NCI-H345 treated with DMSO at 0.1 percent for 48 hours (cell line): ENCODE results near the gene AGBL4.

ENCODE experiments used
- DNase-seq: peaks from one replicate; lab custom pipeline; 2025; ENCODE audit not compliant: unreplicated experiment; lab: John Stamatoyannopoulos, UW

The AGBL4 gene

GRCh38 chr1:49723662-49724061 is 300.1 kb downstream of the AGBL4 start:
- no peak for DNase-seq

- DNase-seq = no peak
Observed at GRCh38 chr1:49694251-49694827, 329.4 kb downstream of the AGBL4 start.

- DNase-seq = no peak
Observed at GRCh38 chr1:49686107-49686506, 337.6 kb downstream of the AGBL4 start.

GRCh38 chr1:49677706-49678105 is 346.0 kb downstream of the AGBL4 start:
- no peak for DNase-seq

GRCh38 chr1:49651136-49651535 is 372.6 kb downstream of the AGBL4 start:
- no peak for DNase-seq

GRCh38 chr1:49630156-49630555 is 393.6 kb downstream of the AGBL4 start:
- no peak for DNase-seq

- no peak for DNase-seq
Observed at GRCh38 chr1:49627781-49628180, 396.0 kb downstream of the AGBL4 start.

GRCh38 chr1:49626472-49626871 is 397.3 kb downstream of the AGBL4 start:
- DNase-seq = no peak

- no peak for DNase-seq
Observed at GRCh38 chr1:49622877-49623276, 400.9 kb downstream of the AGBL4 start.

GRCh38 chr1:49606082-49606481 is 417.7 kb downstream of the AGBL4 start:
- no peak for DNase-seq

- DNase-seq = peak; percentile 11
Observed at GRCh38 chr1:49597436-49597835, 426.3 kb downstream of the AGBL4 start.

GRCh38 chr1:49576327-49576901 is 447.3 kb downstream of the AGBL4 start:
- DNase-seq = no peak

- no peak for DNase-seq
Observed at GRCh38 chr1:49556676-49557234, 467.0 kb downstream of the AGBL4 start.

GRCh38 chr1:49552101-49552500 is 471.7 kb downstream of the AGBL4 start:
- no peak for DNase-seq

GRCh38 chr1:49544615-49545014 is 479.1 kb downstream of the AGBL4 start:
- no peak for DNase-seq

- no peak for DNase-seq
Observed at GRCh38 chr1:49541096-49541752, 482.5 kb downstream of the AGBL4 start.

GRCh38 chr1:49527606-49528305 is 496.0 kb downstream of the AGBL4 start:
- no peak for DNase-seq

GRCh38 chr1:49526672-49527071 is 497.1 kb downstream of the AGBL4 start:
- DNase-seq = no peak

GRCh38 chr1:49523764-49524163 is 500.0 kb downstream of the AGBL4 start:
- DNase-seq = no peak

GRCh38 chr1:49466961-49467360 is 556.8 kb downstream of the AGBL4 start:
- no peak for DNase-seq

GRCh38 chr1:49465486-49466185 is 558.1 kb downstream of the AGBL4 start:
- DNase-seq = no peak
